Spleen (tissue), 7 donors: ENCODE measurements around the gene ASB3.

Experiments used
- POLR2A ChIP-seq, 3 donors: fragments of 450-650 bp; IDR thresholded peaks; one replicate each; pipeline ENCODE4 v1.5.1; 2017; ENCODE audit warnings: antibody characterized with exemption in 3 of 3, mild to moderate bottlenecking in 1 of 3
- POLR2AphosphoS5 ChIP-seq, 3 donors: sonication (generic); formaldehyde crosslinking; IDR thresholded peaks; one replicate each; pipeline ENCODE4 v1.5.1; 2017; ENCODE audit warnings: antibody characterized with exemption in 3 of 3
- TF ChIP-seq, protein P1 (sequence below), 11 experiments: fragments of 200-600 bp in 7 of 11; fragments of 450-650 bp in 4 of 11; sonication (generic) in 4 of 11; IDR thresholded peaks in 8 of 11; conservative IDR thresholded peaks in 3 of 11; 1 replicate in 7 of 11; 2 replicates in 4 of 11; pipeline versions ENCODE4 v1.4.0 to v1.8.0; 2016 to 2021; ENCODE audit warnings: antibody characterized with exemption in 11 of 11, inconsistent platforms in 4 of 11, mild to moderate bottlenecking in 1 of 11
- donor health status: DM: no; HTN: no; CAD: no; lungs with moderate emphysema.
- donor health status: DM: no; HTN: no; CAD: no.
- donor health status: DM: no; HTN: no; CAD: no.

DNA sequence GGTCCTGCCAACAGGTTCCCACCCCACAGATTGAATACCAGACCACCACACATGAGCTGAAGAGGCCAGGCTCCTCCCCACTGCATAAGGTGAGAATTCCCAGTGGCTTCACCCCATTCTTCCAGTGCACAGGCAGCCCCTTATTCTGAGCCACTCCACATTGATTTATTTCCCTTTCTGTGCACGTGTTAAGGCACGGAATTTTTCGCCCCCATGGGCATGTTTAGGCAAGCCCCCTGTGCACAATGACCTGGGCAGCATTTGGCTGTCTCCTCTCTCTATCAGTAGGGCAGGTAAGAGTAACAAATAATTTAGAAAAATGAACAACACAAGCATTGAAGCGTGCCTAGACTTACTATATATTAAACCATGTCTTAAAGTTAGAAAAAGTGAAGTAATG is 34.4 kb downstream of the ASB3 start:
- no peak for TF ChIP-seq POLR2AphosphoS5 (IDR thresholded peaks at IDR 0.05)
- TF ChIP-seq, protein P1, sequence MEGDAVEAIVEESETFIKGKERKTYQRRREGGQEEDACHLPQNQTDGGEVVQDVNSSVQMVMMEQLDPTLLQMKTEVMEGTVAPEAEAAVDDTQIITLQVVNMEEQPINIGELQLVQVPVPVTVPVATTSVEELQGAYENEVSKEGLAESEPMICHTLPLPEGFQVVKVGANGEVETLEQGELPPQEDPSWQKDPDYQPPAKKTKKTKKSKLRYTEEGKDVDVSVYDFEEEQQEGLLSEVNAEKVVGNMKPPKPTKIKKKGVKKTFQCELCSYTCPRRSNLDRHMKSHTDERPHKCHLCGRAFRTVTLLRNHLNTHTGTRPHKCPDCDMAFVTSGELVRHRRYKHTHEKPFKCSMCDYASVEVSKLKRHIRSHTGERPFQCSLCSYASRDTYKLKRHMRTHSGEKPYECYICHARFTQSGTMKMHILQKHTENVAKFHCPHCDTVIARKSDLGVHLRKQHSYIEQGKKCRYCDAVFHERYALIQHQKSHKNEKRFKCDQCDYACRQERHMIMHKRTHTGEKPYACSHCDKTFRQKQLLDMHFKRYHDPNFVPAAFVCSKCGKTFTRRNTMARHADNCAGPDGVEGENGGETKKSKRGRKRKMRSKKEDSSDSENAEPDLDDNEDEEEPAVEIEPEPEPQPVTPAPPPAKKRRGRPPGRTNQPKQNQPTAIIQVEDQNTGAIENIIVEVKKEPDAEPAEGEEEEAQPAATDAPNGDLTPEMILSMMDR (IDR thresholded peaks at IDR 0.05 in 8 of 11, conservative IDR thresholded peaks at IDR 0.05 in 3 of 11), result no peak
- TF ChIP-seq POLR2A (IDR thresholded peaks at IDR 0.05), result no peak
